Smooth muscle cell (in vitro differentiated cells): ENCODE data around the gene CYP2W1. TPM values are rescaled to one million over a fixed set of nuclear protein-coding genes. Genes with fewer than 3 reads are reported as not detected.
"Not testable (repeated sequence)": the region's sequence is repeated elsewhere in the genome, so short reads cannot be mapped to it uniquely, and the experiment has no call there.

Experiments
- DNase-seq: peaks from one replicate; lab custom pipeline; 2025; ENCODE audit not compliant: unreplicated experiment; lab: John Stamatoyannopoulos, UW
- H2AFZ ChIP-seq: fragments of 200-600 bp; sonication (generic); 2 replicates; pipeline ENCODE4 v1.6.0; 2016; ENCODE audit warnings: antibody characterized with exemption, low read depth, mild to moderate bottlenecking
- H3F3A ChIP-seq: fragments of 200-600 bp; sonication (generic); 2 replicates; pipeline ENCODE4 v1.6.0; 2017; ENCODE audit warnings: antibody characterized with exemption, low read depth
- H3K27ac ChIP-seq: fragments of 200-600 bp; sonication (generic); 2 replicates; pipeline ENCODE4 v1.5.1; 2016; ENCODE audit warnings: low read depth, mild to moderate bottlenecking
- H3K27me3 ChIP-seq: fragments of 200-600 bp; sonication (generic); 2 replicates; pipeline ENCODE4 v1.6.1; 2016; ENCODE audit warnings: low read depth, mild to moderate bottlenecking
- H3K36me3 ChIP-seq: fragments of 200-600 bp; sonication (generic); 2 replicates; pipeline ENCODE4 v1.5.1; 2016; ENCODE audit warnings: low read depth
- H3K4me1 ChIP-seq: fragments of 200-600 bp; sonication (generic); 2 replicates; pipeline ENCODE4 v1.5.1; 2016; ENCODE audit warnings: low read depth
- H3K4me2 ChIP-seq: fragments of 200-600 bp; sonication (generic); 2 replicates; pipeline ENCODE4 v1.6.0; 2016; ENCODE audit warnings: mild to moderate bottlenecking
- H3K4me3 ChIP-seq: fragments of 200-600 bp; sonication (generic); 2 replicates; pipeline ENCODE4 v1.5.1; 2016; ENCODE audit warnings: mild to moderate bottlenecking
- H3K79me2 ChIP-seq: fragments of 200-600 bp; sonication (generic); 2 replicates; pipeline ENCODE4 v1.6.0; 2016; ENCODE audit warnings: low read depth, mild to moderate bottlenecking
- H3K9ac ChIP-seq: fragments of 200-600 bp; sonication (generic); 2 replicates; pipeline ENCODE4 v1.6.0; 2016; ENCODE audit warnings: low read depth
- H3K9me3 ChIP-seq: fragments of 200-600 bp; sonication (generic); replicated peaks from 2 replicates; pipeline ENCODE4 v1.5.1; 2016; ENCODE audit warnings: low read depth
- H4K20me1 ChIP-seq: fragments of 200-600 bp; sonication (generic); 2 replicates; pipeline ENCODE4 v1.6.0; 2016; ENCODE audit warnings: low read depth
- CTCF ChIP-seq: fragments of 200-600 bp; sonication (generic); IDR thresholded peaks from 2 replicates; pipeline ENCODE4 v1.5.1; 2017; ENCODE audit warnings: borderline replicate concordance, mild to moderate bottlenecking, antibody characterized with exemption; ENCODE audit not compliant: insufficient read depth, poor library complexity, severe bottlenecking
- WGBS: methylation state at CpG from one replicate; pipeline ENCODE4 v1.1.7; 2016; ENCODE audit warnings: low lambda C conversion rate; 5-methylcytosine and 5-hydroxymethylcytosine counted together
- polyA plus RNA-seq: library from polyadenylated mRNA; unstranded; fragments of >200 nt; fragmentation: Nextera tagmentation; extraction: Ambion mirVana; gene quantifications from 2 replicates; pipeline ENCODE4 v1.2.1, GENCODE V29; 2016
- total RNA-seq: library from RNA; depleted of rRNA; stranded (reverse); fragments of >200 nt; gene quantifications from 2 replicates; pipeline ENCODE4 v1.2.3, GENCODE V29; 2014

Gene CYP2W1
- total and polyA plus RNA-seq, 2 experiments from 2014 or later = not detected

- not testable (repeated sequence) for H3K9me3 ChIP-seq, H3K27ac ChIP-seq, H3K79me2 ChIP-seq, H3K27me3 ChIP-seq, H3K9ac ChIP-seq, H3K36me3 ChIP-seq, H3K4me2 ChIP-seq, H2AFZ ChIP-seq, H3K4me1 ChIP-seq, H3K4me3 ChIP-seq, DNase-seq, H3F3A ChIP-seq
- H4K20me1 ChIP-seq = peaks cover 17% of the 10 kb centered on the region
- no CpG with 5 or more reads among the region's 7 CpGs for WGBS
Observed at GRCh38 chr7:1002445-1002844, 19.5 kb downstream of the CYP2W1 start.

DNA sequence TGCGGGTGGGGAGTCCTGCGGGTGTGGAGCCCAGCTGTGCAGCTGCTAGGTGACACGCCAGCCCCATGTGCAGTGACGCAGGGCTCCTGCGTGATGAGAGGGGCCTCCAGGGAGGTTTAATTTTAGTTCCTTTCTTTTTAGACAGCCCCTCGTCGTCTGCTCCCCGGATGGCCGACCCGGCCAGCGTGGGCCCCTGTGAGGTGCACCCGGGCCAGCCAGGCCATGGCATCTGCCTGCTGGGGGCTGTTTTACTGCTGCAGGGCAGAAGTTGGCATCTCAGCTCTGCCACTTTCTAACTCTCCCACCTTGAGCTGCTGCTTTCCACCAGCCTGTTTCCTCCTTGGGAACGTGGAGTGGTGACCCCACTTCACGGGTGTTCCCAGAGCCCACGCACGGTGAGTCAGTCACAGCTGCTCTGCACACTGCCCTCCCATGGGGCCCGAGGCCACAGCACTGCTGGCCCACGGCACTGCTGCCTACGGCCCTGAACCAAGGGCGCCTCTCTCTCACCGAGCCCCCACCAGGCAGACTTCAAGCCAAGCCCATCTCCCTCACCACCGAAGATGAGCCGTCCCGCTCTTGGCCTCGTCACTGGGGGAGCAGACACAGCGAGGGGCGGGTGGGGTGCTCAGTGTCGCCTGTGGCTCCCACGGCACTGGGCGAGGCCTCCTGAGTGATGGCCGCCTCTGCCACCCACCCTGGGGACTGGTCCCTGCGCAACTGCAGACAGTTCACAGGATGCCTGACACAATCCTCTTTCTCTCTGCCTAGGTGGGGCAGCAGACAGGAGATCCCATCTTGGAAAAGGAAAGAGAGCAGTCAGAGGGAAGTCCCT is 21.3 kb downstream of the CYP2W1 start:
- Histone ChIP-seq H3K4me3 (no peak overlapping the region), H3K9me3 (no peaks in the 10 kb centered on the region), H3K4me2 (no peak overlapping the region), H3K4me1 (no peaks in the 10 kb centered on the region), H4K20me1 (peaks cover 20% of the 10 kb centered on the region), H3K79me2 (no peaks in the 10 kb centered on the region), H3K9ac (no peak overlapping the region), H3K27ac (no peak overlapping the region), H3F3A (no peaks in the 10 kb centered on the region), H3K36me3 (no peaks in the 10 kb centered on the region), H3K27me3 (no peaks in the 10 kb centered on the region), H2AFZ (no peak overlapping the region)
- 74% methylated on average over 30 of the region's 32 CpGs for WGBS
- no peak for DNase-seq
- no peak for TF ChIP-seq CTCF

GRCh38 chr7:1005303-1005702 is 22.3 kb downstream of the CYP2W1 start:
- Histone ChIP-seq H4K20me1 (peaks cover 30% of the 10 kb centered on the region), H3K4me3 (no peak overlapping the region), H3K4me2 (no peak overlapping the region), H2AFZ (no peak overlapping the region), H3K27me3 (no peaks in the 10 kb centered on the region), H3K79me2 (no peaks in the 10 kb centered on the region), H3K9ac (no peak overlapping the region), H3F3A (no peaks in the 10 kb centered on the region), H3K9me3 (no peaks in the 10 kb centered on the region), H3K4me1 (no peaks in the 10 kb centered on the region), H3K36me3 (no peaks in the 10 kb centered on the region), H3K27ac (no peak overlapping the region)
- no peak for TF ChIP-seq CTCF
- WGBS = 92% methylated on average over 21 of the region's 21 CpGs
- no peak for DNase-seq

DNA sequence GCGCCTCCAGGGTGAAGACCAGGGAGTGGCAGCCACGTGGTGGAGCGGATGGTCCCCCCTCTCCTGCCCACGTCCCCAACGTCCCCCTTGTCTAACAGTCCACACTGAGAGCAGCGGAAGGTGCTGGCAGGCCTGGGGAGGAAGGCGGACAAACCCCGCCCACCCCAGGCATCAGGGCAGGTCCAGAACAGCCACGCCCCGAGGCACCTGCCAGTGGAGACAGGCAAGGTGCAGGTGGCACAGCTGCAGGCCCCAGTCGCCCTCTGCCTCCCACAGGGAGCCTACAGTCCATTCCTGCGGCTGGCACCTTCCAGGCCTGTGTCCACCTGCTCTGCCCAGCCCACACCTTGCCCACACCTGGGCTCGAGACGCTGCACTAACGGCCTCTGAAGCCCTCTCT is 24.9 kb downstream of the CYP2W1 start:
- 100% methylated on average over 8 of the region's 15 CpGs for WGBS
- no peak for TF ChIP-seq CTCF
- H2AFZ ChIP-seq = no peak overlapping the region

More for the DNA sequence above, 24.9 kb downstream of the CYP2W1 start:
- H3K4me2 ChIP-seq = no peak overlapping the region
- H3K9me3 ChIP-seq = no peaks in the 10 kb centered on the region
- no peaks in the 10 kb centered on the region for H3K4me1 ChIP-seq
- H3K27ac ChIP-seq = no peak overlapping the region
- no peaks in the 10 kb centered on the region for H3K79me2 ChIP-seq
- H3K36me3 ChIP-seq = no peaks in the 10 kb centered on the region
- H3K9ac ChIP-seq = no peak overlapping the region
- no peaks in the 10 kb centered on the region for H3K27me3 ChIP-seq
- peaks cover 51% of the 10 kb centered on the region for H4K20me1 ChIP-seq
- H3F3A ChIP-seq = no peaks in the 10 kb centered on the region
- H3K4me3 ChIP-seq = no peak overlapping the region
- no peak for DNase-seq
